Measurements from ENCODE around the gene SSRP1.

DNA sequence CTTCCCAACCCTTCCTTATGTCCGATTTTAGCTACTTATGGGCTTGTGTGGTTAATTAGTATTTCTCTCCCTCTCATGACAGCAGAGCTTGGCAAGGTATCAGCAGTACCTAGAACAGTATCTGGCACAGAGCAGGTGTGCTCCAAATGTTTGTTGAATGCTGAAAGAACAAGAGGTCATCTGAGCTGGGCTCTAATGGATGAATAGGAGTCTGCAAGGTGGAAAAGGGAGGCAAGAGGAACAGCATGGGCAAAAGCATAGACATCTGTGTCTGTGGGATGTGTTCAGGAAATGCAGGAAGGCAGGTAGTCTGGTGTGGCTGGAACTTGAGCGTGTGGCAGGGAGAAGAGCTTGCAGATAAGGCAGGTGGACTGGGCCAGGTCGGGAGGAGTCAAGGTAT lies 26.2 kb upstream of the SSRP1 start:
- TF ChIP-seq, protein P1, sequence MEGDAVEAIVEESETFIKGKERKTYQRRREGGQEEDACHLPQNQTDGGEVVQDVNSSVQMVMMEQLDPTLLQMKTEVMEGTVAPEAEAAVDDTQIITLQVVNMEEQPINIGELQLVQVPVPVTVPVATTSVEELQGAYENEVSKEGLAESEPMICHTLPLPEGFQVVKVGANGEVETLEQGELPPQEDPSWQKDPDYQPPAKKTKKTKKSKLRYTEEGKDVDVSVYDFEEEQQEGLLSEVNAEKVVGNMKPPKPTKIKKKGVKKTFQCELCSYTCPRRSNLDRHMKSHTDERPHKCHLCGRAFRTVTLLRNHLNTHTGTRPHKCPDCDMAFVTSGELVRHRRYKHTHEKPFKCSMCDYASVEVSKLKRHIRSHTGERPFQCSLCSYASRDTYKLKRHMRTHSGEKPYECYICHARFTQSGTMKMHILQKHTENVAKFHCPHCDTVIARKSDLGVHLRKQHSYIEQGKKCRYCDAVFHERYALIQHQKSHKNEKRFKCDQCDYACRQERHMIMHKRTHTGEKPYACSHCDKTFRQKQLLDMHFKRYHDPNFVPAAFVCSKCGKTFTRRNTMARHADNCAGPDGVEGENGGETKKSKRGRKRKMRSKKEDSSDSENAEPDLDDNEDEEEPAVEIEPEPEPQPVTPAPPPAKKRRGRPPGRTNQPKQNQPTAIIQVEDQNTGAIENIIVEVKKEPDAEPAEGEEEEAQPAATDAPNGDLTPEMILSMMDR (IDR thresholded peaks at IDR 0.05) = no peak
- TF ChIP-seq POLR2A (IDR thresholded peaks at IDR 0.05) (no peak), POLR2AphosphoS5 (IDR thresholded peaks at IDR 0.05; ENCODE audit: insufficient read depth in 1 of 2, low read depth in 1 of 2) (no peak)
